Lung microvascular endothelial cell (primary cell): ENCODE results near the gene SAFB. TPM values are rescaled to one million over a fixed set of nuclear protein-coding genes. Genes with fewer than 3 reads are reported as not detected.

Experiments
- DNase-seq, 2 donors: peaks; one replicate each; pipeline versions ENCODE4 v3.0.0 to v3.0.0-alpha.2; 2010; ENCODE audit warnings: low read depth in 2 of 2
- total RNA-seq: library from RNA; depleted of rRNA; stranded (reverse); fragments of >200 nt; gene quantifications from 2 replicates; pipeline ENCODE4 v1.2.1, GENCODE V29; 2014

SAFB gene
- total RNA-seq, 1 donor from 2014 or later, result 38.5 TPM

DNA sequence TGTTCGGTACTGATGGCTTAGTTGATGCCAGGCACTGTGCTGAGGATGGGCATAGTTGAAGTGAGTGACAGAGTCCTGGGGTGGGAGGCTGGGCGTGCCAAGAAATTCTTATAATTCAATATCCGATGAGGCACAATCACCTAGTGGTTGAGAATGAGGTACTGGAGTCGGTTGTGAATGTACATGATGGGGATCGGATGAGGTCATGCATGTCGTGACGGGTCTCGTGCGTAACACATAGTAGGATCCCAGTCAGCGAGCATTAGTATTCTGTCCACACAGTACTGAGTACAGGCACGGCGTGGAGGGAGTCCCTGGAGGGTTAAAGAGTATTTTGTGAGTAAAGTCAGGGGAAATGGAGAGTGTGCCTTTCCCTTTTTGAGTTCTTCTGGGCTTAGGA lies 2.8 kb downstream of the SAFB start:
- DNase-seq, result no peak

DNA sequence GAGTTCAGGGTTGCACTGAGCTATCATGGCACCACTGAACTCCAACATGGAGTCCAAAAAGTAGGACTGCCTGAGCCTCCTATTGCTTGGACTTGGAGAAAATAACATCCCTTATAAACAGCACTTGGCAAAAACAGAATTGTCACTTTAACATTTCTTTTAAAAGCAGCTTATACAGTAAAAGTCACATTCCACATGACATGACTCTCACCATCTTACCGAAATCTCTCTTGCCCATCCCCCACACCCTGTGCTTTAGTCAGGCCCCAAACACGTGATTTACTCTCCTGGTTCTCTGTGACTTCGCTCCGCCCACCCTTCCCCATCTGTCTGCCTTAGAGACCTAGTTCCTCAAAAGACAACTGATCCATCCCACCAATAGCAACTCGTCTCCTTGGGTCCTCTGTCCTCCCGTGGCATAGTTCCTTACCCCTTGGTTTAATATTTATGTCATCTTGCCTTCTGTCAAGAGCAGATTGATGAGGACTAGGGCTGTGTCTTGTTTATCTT lies 4.6 kb downstream of the SAFB start:
- DNase-seq, result no peak

DNA sequence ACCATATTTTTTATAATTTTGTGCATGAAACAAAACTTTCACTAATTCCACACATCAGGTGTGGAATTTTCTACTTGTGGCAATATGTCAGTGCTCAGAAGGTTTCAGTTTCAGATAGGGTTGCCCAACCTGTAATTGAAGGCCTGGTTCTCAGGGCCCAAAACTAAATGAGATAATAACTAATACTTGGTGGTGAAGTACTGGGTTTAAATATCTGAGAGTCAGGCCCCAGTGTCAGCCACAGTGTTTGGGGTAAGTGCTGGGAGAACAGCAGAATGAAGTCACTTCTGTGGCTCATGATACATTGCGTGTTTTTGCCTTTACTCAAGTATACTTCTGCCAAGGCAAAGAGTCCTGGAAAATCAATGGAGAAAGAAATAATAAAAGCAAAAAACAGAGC lies 5.6 kb downstream of the SAFB start:
- DNase-seq, result no peak

DNA sequence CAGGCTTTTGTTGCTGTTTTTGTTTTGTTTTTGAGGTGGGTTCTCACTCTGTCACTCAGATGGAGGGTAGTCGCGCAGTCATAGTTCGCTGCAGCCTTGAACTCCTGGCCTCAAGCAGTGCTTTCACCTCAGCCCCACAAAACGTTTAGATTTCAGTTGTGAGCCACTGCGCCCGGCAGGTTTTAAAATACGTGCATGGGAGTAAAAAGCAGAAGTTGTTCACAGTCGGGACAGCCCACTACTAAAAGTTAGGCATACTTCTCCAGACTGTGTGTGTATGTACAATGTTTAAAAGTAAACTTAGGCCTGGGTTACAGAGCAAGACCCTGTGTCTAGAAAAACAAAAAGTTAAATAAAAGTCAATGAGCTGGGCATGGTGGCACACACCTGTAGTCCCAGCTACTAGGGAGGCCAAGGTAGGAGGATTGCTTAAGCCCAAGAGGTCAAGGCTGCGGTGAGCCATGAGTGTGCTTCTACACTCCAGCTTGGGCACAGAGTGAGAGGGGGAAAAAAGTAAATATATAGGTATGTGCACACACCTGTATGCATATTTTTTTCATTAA lies 6.1 kb downstream of the SAFB start:
- DNase-seq, result no peak

DNA sequence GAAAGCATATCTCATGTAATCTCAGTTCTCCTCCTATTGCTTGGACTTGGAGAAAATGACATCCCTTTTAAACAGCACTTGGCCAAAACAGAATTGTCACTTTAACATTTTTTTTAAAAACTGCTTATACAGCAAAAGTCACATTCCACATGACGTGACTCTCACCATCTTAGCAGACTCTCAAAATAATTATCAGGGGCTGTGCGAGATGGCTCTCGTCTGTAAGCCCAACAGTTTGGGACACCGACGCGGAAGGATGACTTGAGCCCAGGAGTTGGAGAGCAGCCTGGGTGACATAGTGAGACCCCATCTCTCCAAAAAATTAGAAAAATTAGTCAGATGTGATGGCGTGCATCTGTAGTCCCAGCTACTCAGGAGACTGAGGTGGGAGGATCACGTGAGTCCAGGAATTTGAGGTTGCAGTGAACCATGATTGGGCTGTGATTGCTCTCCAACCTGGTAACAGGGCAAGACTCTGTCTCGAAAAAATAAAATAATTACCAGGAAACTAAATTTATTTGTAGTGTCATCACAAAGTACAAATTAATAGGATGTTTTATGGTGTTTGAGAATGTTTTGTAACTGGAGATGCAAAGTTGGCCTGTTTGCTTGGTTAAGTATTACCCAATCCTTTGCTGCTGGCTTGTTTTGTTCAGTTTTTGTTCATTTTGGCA lies 8.8 kb downstream of the SAFB start:
- no peak for DNase-seq

DNA sequence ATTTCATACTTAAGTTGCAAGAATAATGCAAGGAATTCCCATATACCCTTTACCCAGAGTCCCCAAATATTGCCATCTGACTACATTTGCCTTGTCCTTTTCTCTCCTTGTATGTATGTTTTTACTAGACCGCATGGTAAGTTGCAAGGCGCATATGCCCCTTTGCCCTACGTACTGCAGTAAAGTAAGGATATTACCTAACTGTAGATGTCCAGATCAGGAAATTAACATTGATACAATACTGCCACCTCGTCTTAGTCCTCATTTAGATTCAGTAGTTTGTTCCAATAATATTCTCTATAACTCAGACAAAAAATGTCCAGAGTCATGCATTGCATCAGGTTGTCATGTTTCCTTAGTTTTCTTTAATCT lies 9.3 kb downstream of the SAFB start:
- DNase-seq, result no peak

DNA sequence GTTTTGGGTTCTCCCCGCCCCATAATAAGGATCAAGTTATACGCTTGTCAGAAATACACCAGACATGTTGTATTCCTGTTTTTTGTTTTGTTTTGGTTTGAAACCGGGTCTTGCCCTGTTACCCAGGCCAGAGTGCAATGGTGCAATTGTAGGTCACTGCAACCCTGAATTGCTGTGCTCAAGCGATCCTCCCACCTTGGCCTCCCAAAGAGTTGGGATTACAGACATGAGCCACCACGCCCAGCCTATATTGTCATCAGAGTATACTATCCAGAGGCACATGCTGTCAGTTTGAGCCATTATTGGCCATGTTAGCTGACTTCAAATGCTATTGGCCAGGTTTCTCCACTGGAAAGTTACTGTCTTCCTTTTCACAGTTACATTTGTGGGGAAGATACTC lies 9.8 kb downstream of the SAFB start:
- no peak for DNase-seq

DNA sequence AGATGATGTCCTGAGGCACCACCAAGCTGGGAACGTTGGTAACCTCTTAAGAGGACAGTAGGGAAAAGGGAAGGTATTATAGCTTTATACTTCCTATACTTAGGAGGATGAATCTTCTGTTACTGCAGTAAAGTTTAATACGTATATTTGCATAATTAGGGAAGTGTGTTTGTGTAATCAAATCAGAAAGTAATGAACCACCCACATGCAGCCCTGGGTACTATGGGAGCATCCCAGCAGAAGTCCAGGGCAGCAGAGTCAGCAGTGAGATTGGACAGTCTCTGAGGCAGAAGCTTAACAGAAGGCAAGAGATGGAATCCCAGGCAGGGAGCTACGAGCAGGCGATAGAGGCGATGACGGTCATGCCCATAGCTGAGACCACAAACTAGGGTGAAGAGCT lies 12.5 kb downstream of the SAFB start:
- DNase-seq, result no peak

DNA sequence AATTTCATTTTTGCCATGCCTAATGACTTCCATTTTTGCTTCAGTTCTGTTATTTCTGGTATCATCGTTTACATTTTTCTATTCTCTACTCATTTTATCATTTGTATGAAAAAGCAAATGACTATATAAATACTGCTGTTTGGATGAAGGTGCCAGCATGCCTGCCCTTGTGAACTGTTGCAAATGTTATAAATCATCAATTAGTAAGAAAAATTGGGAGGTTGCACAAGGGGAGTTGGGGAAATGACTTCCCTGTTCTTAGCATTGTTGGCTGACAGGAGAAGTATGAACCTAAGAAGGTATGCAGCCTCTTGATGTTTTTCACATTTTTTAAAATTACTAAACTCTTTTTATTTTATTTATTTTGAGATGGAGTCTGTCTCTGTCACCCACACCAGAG lies 15.1 kb downstream of the SAFB start:
- no peak for DNase-seq

DNA sequence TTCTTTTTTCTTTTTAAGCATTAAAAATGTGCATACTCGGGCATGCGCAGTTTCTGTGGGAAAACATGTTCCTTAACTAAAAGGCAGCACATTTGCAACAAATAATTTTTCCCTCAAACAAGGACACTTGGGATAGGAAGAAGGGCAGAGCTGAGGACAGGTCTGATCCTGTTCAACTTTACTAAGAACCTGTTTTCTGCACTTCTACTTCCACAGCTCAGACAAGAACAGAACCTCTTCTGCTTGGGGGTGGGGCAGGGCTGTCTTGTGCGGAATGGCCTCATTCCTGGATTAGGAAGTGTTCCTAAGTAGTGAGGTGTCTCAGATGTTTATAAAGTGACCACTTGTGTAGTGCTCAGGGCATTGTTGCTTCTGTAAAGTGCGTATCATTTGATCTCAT lies 18.3 kb downstream of the SAFB start:
- DNase-seq, result no peak

DNA sequence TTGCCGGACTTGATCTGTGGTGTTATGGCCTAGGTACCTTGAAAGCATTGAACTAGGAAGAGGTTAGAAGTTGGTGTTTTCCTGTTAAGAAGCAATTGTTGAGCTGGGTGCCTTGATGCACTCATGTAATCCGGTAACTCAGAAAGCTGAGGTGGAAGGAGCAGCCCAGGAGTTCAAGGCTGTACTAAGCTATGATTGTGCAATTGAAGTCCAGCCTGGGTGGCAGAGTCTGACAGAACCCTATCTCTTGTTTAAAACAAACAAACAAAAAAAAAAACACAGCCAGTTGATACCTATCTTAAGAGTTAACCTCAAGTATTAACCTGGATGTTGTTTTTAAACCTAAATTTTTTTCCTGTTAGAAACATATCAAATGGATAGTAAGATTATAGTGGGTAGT lies 19.3 kb downstream of the SAFB start:
- DNase-seq, result no peak

DNA sequence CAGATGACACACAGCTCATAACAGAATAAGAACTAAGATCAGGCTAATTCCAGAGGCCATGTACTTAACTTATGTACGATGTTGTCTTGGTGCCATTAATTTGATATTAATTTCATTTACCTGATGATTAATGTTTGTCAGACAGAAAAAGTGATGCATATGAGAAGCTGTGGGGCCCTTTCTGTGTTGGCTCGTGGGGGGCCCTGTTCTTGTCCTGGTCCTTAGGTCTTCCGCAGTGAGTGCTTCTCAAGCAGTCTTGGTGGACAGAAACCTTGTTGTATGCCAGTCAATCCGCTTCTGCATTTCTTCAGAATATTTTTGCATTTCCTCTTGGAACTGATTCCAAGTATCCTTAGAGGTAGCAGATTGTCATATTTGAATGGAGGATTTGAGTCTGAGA lies 20.2 kb downstream of the SAFB start:
- DNase-seq, result no peak

DNA sequence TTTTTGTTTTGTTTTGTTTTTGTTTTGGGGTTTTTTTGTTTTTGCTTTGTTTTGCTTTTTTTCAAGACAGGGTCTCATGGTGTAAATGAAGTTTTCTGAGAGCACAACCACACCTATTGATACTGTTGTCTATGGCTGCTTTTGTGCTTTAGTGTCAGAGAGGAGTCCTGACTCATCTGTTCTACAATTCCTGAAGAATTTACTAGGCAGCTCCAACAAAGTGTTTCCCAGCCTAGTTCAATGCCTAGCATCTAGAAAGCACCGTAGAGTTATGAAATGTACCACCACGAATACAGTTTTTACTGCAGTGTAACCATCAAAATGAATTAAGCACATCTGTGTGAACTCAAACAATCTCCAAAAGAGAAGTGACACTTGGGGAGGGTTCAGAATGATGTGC lies 21.2 kb downstream of the SAFB start:
- no peak for DNase-seq

DNA sequence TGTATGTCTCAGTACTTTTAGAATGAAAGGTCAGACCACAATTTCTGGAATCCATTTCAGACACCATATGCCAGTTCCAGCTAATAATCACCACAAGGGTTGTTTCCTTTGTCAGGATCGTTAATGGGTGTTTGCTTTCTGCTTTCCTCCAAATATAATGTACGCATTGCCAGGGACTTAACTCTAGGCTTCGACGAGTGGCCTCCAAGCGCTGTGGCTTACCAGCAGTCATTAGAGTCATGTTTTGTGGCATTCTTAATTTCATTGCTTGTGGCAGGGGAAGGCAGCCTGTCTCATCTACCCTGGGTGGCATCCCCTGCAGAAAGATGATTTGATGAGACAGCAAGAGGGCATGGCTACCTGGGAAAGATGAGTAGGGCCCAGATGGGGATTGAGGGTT lies 22.5 kb downstream of the SAFB start:
- no peak for DNase-seq

DNA sequence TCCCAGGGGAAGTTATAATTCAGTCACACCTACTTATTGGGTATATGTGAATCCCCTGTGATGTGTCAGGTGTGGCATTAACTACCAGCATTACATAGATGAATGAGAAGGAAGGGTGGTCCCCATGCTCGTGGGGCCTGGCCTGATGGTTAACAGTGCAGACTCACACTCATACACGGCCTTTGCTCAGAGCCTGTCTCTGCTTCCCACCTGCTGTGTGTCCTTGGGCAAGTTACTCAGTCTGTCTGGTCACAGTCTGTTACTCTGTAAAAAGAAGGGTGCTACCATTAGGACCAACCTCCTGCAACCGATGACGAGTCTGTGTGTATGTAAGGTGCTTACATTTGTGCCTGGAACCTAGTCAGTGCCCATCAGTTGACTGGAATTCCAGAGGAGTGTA lies 23.8 kb downstream of the SAFB start:
- DNase-seq, result no peak

DNA sequence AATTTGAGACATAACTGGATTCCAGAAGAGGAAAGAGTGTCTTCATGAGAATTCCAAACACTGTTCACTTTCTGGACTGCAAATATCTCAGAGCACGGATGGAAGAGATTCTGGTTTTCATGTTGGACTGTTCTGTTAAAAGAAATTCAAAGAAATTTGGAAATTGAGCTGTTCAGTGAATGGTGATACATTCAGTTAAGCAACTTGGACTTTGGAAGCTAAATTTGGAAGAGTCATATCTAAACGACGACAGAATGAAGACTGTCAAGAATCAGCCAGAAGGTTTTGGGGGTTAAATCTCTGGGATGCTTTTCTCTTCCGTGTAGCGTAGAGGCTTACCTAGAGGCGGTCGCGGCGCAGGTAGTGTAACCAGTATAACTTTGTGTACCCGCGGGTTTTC lies 25.6 kb downstream of the SAFB start:
- DNase-seq, result no peak

DNA sequence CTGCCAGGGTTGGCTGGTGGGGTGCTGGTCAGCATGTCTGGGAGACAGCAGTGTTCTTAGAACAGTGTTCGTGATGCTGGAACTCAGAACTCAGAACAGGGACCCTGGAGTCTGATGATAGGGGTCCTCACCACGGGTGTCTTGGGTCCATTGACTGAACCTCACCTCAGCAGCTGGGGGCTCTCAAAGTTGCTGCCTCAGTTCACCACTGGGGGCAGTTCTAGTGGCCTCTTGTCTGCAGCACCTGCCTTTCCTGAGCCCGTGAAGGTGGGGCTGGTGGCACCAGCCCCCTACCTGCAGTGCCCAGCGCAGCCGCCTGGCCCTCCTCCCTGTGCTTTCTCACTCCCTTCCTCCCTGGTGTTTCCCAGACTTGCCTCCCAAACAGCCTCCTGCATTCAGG lies 28.5 kb downstream of the SAFB start:
- no peak for DNase-seq

DNA sequence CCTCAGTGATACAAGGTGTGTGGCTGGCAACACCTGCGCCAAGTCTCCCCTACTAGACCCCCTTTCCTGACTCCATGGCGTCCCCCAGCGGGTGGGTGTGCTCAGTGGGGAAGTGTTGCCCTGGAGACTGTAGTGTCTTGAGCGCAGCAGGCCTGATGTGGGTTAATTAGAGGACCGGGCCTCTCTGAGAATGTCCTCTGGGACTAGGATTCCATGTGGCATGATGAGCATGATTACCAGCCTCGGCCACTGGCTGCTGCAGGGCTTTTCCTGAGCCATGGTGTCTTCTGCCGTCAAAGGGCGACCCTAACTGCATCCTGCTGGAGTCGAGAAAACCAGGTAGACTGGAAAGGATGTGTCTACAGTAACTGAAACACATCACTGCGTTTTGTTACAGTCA lies 29.4 kb downstream of the SAFB start:
- no peak for DNase-seq

DNA sequence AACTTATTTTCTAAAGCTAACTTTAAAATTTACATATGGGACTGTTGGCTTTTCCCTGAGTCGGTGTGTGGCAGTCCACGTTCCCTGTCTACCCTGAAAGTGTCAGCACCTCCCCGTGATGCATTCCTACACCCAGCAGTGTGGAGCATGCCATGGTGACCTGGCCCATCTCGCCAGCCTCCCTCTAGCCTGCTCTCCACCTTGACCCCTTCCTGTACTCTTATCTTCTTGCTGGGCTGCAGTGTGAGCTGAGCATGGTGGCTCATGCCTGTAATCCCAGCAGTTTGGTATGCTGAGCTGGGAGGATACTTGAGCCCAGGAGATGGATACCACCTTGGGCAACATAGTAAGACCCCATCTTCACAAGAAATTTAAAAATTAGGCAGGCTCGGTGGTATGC lies 32.0 kb downstream of the SAFB start:
- no peak for DNase-seq

DNA sequence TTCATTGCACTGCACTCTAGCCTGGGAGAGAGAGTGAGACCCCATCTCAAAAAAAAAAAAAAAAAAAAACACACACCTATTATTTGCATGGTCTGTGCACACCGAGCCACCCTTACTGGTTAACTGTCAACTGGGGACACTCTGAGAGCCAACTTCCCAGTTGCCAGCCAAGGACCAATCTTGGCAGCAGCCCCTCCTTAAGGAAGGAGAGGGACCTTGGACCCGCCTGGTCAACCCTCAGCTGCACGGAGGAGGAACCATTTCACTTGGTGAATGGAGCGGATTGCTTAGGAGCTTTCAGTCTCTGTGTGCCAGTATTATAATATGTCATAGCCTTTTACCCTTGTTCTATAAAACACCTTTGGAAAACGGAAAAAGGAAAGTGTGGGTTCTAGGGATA lies 32.5 kb downstream of the SAFB start:
- DNase-seq, result no peak

DNA sequence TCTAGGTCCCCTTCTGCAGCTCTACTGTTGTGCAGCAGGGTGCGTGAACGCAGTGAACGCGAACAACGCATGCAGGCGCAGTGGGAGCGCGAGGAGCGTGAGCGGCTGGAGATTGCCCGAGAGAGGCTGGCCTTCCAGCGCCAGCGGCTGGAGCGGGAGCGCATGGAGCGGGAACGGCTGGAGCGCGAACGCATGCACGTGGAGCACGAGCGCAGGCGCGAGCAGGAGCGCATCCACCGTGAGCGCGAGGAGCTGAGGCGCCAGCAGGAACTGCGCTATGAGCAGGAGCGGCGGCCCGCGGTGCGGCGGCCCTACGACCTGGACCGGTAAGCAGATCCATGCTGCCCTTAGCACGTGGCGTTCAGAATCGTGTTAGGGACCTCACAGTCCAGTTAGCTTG lies 38.6 kb downstream of the SAFB start:
- DNase-seq, result no peak

DNA sequence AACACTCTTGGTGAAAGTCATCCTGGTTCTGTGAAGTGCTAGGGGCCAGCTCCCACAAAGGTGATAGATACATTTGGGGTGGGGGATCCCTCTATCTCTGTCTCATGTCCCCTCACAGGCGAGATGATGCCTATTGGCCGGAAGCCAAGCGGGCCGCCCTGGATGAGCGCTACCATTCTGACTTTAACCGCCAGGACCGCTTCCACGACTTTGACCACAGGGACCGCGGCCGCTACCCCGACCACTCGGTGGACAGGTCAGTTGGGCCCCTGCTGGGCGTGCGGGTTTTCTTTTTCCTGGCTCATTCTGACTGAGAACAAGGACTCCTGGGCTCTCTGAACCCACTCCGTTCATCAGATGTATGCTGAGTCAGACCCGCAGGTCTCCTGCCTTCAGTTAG lies 41.0 kb downstream of the SAFB start:
- DNase-seq, result no peak

DNA sequence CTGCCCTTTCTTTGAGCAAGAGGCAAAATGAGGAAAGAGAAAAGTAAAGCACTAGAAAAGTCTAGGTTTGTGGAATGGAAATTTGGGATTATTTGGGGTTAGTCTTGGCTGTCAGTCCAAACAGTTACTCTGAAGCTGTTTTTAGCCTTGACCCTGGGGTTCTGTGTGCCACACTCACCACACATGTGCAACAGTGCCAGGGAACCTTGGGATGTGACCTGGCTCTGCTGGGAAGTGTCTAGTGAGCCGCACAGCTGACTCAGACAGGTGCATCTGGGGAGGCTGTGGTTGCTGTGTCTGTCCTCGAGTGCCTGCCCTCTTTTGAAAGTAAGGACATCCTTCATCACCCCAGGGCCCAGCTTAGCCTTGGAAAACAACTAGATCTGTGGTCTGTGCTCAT lies 41.6 kb downstream of the SAFB start:
- DNase-seq, result no peak
